CD4-positive, alpha-beta T cell treated with Interleukin-17A for 1 hour (primary cell): ENCODE data around the gene MEF2B.
A peak's percentile ranks its signal among the peaks of the same experiment; 100 is the strongest.
"Not testable (repeated sequence)": the region's sequence is repeated elsewhere in the genome, so short reads cannot be mapped to it uniquely, and the experiment has no call there.

Source experiments
- DNase-seq: peaks from one replicate; pipeline ENCODE4 v3.0.0-alpha.2; 2020

The MEF2B gene

GRCh38 chr19:19154768-19155494 is 15.1 kb downstream of the MEF2B start:
- no peak for DNase-seq

- DNase-seq: no peak
These were observed 17.2 kb downstream of the MEF2B start for GRCh38 chr19:19152668-19153384.

GRCh38 chr19:19151418-19151817 is 18.6 kb downstream of the MEF2B start:
- DNase-seq: no peak

- DNase-seq: no peak
These were observed 20.6 kb downstream of the MEF2B start for GRCh38 chr19:19149435-19149834.

- DNase-seq: not testable (repeated sequence)
These were observed 21.6 kb downstream of the MEF2B start for GRCh38 chr19:19148504-19148903.

GRCh38 chr19:19147344-19147743 is 22.7 kb downstream of the MEF2B start:
- DNase-seq: no peak

DNA sequence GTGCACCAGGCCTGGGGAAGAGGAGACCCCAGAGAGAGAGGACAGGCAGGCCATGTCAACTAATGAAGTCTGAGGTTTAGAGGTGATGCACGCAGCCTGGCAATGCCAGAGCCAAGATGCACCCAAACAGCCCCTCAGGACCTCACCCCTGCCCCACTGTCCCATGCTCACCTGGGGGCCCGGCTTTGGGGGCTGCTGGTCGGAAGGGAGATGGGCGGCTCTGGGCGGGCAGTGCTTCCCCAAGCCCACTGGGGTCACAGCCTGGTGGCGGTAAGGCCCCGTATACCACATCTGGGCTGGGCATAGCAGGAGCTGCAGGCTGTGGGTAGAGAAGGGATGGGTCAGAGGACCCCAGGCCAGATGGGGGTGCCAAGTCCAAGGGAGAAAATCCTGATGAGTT is 23.2 kb downstream of the MEF2B start:
- no peak for DNase-seq

- peak; percentile 87 for DNase-seq
These were observed 24.1 kb downstream of the MEF2B start for GRCh38 chr19:19145684-19146608.

- no peak for DNase-seq
These were observed 24.8 kb downstream of the MEF2B start for GRCh38 chr19:19145281-19145680.

DNA sequence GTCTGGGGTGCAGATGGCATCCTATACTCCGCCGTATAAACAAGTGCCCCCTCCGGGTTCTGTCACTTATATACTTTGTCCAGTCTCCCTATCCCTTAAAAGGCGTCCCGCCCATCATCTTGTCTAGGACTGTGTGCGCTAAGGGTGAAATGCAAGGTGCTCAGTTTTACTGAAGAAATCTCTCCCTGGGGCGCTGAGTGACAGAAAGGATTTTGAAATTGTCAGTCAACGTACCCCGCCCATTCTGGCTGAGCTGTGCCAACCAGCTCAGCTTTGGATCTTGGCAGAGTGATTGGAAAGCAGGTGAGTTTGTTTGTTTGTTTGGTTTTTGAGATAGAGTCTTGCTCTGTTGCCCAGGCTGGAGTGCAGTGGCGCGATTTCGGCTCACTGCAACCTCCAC is 27.7 kb downstream of the MEF2B start:
- DNase-seq: no peak

DNA sequence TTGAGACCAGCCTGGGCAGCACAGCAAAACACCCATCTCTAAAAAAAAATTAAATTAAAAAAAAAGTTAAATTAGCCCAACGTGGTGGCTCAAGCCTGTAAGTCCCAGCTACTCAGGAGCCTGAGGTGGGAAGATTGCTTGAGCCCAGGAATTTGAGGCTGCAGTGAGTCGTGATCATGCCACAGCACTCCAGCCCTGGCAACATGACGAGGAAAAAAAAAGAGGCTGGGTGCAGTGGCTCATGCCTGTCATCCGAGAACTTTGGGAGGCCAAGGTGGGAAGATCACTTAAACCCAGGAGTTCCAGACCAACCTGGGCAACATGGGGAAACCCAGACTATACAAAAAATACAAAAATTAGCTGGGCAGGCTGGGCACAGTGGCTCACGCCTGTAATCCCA is 29.6 kb downstream of the MEF2B start:
- DNase-seq: no peak

DNA sequence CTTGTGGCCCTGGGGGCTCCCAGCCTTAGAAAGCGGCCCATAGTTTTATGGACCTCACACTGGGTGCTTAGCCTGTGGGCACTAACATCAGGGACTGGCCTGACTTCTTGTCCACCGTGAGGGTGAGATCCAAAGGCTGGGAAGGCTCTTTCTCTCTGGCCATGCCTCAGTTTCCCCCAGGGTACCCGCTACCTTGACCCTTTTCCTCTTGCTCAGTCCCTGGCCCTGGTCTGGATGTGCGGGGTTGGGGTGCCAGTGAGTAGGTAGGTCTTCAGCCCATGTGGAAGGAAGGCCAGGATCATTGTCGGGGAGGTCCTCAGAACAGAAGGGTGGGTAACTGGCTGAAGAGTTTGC is 30.2 kb downstream of the MEF2B start:
- no peak for DNase-seq

DNA sequence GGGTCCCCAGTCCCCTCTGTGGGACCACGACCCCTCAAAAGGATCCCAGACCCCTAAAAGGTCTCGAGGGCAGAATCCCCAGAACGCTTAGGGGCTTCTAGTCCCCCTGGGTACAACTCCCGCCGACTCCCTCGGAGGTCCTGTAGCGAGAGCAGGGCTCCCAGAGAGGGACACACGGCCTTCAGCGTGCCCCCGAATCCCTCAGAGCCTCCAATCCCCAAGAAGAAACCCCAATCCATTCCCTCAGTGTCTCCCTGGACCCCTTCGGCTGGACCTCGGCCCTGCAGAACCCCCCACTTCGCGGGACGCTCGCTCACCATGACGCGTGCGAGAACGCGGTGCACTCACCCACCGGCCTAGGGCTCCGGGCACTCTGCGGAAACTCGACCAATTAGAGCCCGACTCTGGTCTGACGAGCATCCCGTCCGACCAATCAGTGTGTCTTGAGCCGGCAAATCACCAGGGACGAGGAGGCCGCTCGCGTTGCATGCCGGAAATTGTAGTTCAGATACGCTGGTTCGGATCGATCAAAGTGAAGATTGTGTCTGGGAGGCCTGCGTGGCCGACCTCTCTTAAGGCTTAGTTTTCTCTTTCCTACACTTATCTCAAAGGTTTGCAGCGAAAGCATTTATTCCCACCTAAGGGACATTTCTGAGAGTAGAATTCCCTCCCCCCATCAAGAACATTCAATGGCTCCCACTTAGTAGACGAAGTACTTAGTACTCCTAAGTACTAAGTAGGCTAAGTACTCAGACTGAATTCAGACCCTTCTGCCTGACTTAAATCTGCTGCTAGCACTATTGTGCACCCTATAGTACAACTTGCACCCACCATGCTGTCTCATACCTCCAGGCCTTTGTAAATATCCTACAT is 31.7 kb downstream of the MEF2B start, which contains the start of gene TMEM161A:
Gene TMEM161A (minus strand): TSS at position 370 of the 873 bp plus-strand sequence. CDS start 50 bp downstream, at position 320.
- peak; percentile 98 for DNase-seq

DNA sequence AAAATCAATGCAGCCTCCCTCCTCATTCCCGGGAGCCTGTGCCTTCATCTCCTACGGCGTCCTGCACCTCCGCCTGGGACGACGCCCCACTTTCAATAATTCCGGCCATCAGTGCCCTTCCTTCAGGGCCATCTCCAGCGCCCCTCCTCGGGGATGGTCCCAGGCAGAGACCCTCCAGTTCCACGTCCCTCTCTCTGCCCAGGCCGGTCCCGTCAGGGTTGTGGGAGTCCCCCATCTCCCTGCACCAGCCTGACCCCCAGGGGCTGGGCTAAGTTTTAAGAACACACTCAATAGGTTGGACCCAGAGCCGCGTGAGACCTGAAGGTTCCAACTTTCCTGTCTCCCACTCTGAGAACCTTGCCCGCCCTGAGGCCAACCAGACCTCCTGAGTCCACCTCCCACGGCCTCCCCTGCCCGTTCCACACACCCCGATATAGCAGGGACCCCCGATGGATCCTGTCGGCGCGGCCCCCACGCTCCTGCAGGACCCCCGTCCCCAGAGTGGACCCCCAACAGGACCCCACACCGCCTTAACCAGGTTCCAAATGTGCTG is 32.4 kb downstream of the MEF2B start:
- DNase-seq: no peak

DNA sequence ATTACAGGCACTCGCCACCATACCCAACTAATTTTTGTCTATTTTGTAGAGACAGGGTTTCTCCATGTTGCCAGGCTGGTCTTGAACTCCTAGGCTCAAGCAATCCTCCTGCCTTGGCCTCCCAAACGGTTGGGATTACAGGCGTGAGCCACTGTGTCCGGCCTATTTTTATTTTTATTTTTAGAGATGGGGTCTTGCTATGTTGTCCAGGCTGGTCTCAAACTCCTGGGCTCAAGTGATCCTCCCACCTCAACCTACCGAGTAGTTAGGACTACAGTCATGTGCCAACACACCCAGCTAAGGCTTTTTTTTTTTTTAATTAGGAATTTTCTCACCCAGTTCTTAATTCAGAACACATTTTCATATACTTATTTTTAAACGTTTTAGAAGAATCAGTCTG is 34.4 kb downstream of the MEF2B start:
- not testable (repeated sequence) for DNase-seq

- DNase-seq: peak; percentile 49
These were observed 35.3 kb downstream of the MEF2B start for GRCh38 chr19:19134687-19135158.

DNA sequence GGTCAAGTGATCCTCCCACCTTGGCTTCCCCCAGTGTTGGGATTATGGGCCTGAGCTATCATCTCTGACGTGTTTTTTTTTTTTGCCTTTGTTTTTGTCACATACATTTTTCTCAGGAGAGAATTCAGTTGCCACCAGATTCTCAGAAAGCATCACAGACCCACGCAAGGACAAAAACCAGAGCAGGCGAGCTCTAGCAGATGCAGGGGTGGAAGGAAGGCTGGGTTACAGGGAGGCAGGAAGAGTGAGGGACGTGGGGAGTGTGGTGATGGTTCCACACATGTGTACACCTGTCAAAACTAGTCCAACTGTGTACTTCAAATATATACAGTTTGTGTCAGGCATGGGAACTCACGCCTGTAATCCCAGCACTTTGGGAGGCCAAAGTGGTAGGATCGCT is 36.1 kb downstream of the MEF2B start:
- no peak for DNase-seq

DNA sequence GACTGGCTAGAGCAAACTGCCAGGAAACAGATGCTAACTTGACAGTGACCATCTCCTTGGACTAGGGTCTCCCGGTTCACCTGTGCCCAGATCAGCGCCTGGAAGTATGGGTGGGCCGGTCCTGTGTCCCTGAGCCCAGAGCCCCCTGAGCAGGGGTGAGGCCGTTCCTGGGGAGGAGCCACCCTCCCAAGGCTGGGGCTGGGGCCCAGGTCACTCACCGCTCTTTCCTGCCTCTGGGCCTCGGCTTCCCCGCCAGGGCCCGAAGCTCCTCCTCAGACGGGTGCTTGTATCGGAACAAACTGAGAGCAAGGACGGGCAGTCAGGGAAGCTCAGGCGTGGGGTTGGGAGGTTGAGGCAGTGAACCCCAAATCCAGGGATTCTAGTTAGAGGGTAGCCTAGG is 37.2 kb downstream of the MEF2B start:
- no peak for DNase-seq

- DNase-seq: no peak
These were observed 38.1 kb downstream of the MEF2B start for GRCh38 chr19:19131989-19132388.

GRCh38 chr19:19126102-19126501 is 44.0 kb downstream of the MEF2B start:
- DNase-seq: no peak

- no peak for DNase-seq
These were observed 46.7 kb downstream of the MEF2B start for GRCh38 chr19:19123386-19123785.

GRCh38 chr19:19122902-19123301 is 47.2 kb downstream of the MEF2B start:
- DNase-seq: no peak
